GM21390 (cell line): ENCODE data around the gene PARD3.
"Not testable (repeated sequence)": the region's sequence is repeated elsewhere in the genome, so short reads cannot be mapped to it uniquely, and the experiment has no call there.

Source experiments
- ATAC-seq: cut with Tn5 transposase; IDR thresholded peaks from one replicate; pipeline ENCODE4 v1.9.1; 2021; ENCODE audit not compliant: unreplicated experiment

Gene PARD3

DNA sequence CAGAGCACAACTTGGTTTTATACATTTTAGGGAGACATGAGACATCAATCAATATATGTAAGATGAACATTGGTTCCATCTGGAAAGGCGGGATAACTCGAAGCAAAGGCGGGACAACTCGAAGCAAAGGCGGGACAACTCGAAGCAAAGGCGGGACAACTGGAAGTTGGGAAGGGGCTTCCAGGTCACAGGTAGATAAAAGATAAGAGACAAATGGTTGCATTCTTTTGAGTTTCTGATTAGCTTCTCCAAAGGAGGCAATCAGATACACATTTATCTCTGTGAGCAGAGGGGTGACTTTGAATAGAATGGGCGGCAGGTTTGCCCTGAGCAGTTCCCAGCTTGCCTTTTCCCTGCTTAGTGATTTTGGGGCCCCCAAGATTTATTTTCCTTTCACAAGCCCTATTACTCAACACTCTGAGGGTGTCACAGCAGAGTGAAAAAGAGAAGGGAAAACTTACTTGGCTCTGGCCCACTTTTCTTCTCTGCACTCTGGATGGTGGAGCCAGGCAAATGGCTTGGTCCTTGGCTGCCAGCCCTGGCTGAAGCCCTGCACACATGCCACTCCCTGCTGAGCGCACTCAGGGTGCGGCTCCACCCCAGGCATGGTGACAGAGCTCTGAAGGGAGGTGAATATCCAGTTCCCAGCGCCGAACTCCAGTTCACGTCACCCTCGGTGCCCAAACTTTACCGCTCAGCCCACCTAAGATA, 46.7 kb downstream of the PARD3 start:
- no peak for ATAC-seq

DNA sequence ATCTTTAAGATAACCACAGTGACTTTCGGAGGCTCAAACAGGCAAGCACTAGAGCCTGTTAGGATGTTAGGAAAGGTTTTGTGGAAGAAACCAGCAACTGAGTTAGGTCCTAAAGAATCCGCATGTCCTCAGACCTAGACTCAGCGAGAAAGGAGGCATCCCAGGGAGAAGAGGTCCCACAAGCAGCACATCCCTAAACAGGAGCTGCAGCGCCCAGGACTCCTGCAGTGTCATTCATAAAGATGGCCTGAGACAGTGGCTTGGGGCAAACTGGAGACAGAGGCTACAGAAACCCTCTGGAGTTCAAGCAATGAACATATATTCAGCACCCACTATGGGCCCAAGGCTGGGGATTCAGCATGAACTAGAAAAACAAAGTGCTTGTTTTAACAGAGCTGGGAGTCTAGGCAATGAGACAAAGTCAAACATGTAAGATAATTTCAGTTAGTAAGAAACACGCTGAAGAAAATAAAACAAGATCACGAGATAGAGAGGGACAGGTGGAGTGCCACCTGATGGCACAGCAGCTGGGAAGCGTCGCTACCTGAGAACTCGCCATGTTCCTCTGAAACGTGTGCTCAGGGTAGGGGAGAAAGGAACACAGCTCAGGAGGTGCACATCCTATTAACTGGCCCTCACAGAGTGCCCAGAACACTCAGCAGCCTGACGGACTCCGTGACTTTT, 48.1 kb downstream of the PARD3 start:
- no peak for ATAC-seq

DNA sequence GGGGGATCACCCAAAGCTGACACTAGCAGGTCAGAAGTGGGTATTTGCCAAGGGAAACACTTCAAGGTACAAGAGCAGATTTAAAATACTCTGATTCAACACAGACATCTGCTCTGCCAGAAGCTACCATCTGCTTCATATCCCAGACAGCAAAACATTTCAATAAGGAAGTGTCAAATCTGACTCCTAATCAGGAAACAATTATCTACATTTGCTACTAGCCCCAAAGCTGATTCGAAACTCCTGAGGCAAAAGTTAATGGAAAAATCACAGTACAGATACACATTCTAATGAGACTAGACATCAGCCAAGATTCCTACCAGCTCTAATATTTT, 48.9 kb downstream of the PARD3 start:
- no peak for ATAC-seq

DNA sequence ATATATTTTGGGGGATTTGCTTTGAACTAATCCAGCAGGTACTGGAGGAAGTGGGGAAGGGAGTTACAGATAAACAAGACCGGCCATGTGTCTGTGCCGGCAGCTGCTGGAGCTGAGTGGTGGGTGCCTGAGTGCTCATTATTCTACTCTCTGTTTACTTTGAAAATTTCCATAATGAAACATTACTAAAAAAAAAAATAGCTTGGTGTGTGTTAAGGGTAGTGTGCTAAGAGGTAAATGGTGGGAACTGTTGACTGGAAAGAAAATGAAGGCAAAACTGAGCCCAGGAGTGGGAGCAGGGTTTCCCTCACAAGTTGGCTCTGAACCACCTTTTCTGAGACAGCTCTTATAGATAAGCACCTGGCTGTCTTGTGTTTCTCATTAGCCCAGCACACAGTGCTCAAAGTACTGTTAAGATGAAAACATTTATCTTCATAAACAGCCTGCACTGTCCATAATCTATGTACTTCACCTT, 50.6 kb downstream of the PARD3 start:
- no peak for ATAC-seq

DNA sequence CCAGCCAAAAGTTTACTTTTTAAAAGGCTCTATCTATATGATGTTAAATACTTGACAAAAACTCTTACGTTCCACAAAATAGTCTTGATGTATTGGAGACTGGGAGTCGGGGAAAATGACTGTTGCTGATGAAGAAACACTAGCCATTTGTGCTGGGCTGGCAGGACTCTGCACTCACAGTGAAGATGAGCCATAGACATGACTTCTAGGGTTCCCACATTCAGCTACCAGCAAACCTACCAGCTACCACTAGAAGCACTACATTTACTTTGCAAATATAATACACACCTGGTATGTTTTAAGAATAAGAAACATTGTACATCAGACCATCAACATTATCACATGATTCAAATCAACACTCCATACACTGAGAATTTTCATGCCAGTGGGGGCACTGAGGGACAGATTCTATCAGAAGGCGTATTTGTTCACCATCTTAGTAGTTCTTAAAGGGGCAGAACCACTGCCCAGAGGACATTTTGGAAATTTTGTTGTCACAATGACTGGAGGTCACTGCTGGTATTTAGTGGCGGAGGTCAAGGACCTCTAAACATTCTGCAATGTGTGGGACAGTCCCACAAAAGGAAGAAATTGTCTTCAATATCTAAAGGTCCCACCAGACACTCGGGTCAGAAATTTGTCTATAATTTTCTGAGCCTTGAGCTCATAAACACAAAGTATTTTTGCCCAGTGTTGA, 52.3 kb downstream of the PARD3 start:
- ATAC-seq = no peak

DNA sequence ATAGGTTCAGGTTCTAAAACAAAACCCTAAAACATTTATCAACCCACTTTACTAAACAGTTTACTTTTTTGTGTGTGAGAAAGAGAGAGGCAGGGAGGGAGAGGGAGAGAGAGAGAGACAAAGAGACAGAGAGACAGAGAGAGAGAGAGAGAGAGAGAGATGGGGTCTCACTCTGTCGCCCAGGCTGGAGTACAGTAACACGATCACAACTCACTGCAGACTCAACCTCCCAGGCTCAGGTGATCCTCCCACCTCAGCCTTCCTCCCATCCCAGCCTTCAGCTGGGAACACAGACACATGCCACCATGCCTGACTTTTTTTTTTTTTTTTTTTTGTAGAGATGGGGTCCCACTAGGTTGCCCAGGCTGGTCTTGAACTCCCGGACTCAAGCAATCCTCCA, 52.9 kb downstream of the PARD3 start:
- ATAC-seq = no peak

DNA sequence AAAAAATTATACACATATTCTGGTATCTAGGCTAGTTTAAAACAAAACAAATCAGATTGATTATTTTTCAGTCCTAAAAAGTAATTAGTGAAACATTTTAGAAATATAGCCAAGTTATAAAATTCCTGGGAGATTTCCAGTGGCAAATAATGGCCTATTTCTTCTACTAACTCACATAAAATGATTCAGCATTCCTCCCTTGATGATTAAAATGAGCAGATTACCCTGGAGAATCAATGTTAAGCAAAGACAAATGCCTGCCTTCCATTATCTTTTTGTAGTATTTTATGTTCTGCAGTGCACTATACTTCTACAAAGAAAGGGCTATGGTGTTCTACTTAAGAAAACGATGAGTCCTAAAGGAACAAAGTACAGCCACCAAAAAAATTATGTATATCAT, 53.6 kb downstream of the PARD3 start:
- ATAC-seq = no peak

DNA sequence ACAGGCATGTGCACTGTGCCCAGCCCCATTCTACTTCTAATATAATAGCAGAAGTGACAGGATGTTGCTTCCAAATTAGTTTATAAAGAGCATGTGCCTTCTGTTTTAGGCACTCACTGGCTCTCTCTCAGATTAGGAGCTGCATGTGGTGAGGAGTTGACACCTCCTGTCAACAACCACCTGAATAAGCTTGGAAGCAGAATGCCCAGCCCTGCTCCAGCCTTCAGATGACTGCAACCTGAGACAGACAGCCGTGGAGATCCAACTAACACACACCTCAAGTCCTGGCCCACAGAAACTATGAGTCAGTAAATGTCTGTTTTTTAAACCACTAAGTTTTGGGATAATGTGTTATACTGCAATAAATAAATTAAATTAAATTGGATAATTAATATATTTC, 54.5 kb downstream of the PARD3 start:
- no peak for ATAC-seq

DNA sequence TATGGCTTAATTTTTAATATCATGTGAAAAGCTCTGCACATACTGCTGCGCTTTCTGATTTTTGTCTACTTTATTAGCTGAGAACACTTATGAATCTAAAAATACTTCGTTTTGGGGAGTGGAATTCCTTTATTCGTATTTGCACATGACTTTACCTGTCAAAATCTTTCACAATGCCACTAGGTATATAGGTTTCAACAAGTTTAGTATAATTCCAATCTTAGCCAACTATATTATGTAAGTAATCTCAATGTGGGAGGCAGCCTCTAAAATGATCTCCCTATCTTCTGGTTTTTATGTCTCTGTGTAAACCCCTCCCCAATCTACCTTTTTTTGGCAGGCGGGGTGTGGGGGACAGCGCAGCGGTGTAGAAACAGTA, 55.3 kb downstream of the PARD3 start:
- ATAC-seq = no peak

DNA sequence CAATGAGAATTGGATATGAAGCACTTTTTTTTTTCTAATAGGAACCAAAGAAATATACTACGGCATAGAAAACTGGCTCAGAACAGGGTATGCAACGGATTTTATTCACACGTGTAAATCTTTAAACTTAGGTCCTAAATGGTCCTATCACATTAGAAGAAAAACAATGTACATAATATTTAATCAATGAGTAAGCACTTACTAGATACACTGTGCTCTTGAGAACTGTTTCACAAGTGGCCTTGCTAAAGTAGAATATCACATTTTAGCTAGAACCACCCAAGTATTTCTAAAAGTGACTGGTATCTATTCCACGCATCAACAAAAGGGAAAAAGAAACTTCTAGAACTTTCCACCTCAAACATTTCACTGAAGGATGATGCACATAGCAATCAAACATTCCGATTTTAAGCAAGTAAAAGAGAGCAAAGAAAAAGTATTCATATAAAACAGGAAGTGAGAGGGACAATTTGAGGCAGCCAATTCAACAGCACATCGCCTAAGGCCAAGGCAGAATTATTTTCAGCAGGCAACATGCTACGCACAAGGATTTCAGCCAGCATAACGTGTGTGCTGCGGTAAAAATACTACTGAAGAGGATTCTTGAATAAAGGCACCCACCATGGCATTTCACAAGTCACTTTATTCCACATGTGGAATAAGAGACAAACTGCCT, 55.8 kb downstream of the PARD3 start:
- no peak for ATAC-seq

DNA sequence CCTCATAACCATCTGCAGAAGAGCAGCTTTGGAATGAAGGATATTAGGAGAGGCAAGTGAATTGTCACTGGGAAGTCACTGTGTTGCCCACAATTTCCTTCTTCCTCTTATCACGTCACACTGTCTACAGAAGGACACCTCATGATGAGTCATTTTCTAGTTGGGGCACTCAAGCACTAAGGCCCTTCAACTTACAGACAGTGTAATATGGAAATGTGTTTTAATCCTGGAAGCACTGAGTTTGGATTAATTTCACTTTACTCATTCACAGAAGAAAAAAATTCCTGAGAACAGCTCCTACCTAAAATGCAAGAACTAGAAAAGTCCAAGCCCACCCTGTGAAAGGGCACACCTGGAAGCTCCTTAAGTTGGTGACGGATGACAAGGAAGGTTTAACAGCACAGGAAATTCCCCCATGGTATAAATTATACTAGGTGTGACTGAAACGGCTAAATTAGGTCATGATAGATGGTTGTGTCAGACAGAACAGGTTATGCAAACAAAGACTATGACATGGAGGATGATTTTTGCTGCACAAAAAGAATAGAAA, 56.6 kb downstream of the PARD3 start:
- peak; percentile 56 for ATAC-seq

DNA sequence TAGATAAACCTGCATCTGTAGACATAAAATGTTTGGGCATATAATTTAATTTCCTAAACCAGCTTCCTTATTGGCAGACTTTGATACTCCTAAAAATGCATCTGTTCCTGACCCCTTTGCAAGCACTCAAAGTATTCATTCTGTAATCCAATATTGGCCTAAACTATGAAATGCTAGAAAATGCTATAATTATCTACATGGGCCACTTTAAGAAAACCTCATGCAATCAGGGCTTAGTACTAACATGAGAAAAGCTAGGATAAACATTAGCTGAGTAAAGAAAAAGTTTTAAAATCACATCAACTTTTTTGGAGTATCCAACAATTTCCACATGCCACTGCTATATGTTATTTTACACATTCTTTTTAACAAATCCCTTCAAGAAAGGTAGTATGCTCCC, 57.2 kb downstream of the PARD3 start:
- ATAC-seq = no peak

DNA sequence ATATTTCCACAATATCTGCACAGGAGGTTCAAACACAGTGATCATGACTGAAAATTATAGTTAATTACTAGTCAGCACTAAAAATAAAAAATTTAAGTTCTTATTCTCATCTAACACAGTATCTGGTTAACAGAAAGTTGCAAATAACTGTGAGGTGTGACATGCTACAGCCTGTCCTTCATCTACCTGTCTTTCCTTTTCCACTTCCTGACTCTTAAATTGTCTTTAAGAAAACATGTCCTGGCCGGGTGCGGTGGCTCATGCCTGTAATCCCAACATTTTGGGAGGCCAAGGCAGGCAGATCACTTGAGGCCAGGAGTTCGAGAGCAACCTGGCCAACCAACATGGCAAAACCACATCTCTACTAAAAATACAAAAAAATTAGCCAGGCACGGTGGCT, 57.9 kb downstream of the PARD3 start:
- ATAC-seq = not testable (repeated sequence)

DNA sequence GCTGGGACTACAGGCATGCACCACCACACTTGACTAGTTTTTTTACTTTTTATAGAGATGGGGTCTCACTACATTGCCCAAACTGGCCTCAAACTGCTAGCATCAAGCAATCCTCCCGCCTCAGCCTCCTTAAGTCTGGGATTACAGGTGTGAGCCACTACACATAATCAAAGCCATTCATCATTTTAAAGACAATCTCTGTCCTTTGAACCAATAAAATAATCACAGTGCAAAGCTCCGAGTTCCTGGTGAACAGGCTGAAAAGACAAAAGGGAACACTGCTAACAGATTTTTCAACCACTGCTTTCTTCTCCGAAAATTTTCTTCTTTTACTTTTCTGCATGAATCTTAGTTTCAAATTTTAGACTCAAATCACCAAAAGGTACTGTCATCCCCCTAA, 58.5 kb downstream of the PARD3 start:
- ATAC-seq = no peak

DNA sequence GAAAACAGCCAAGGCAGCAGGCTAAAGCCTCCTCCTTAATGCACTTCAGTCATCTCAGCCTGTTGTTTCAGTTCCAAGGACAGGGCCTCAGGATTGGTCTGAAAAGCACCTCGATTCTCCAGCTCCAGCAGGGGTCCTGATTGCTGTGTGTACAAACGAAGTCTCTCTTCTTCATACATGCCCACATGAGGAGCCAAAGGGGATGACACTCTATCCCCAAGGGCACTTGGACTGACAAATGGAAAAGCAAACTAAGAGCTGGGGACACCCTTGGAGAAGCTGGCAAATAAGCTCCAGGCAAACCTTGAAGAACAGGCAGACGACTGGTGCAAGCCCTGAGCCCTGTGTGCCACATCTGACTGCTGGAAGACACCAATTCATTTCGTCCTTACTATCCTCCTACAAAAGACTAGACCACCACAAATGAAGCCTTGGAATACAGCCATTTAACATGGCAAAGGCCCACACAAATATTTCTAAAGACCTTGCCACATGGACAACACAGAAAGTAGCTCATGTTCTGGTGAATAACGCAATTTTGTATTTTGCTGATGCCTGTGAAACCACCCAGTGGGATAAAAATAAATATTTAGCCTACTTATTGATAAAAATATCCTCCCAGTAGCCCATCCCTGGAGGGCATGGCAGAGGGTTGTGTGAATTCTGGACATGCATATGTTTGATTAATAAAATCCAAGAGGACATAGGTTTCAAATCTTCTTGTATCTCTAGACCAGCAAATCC, 61.9 kb downstream of the PARD3 start:
- ATAC-seq = no peak

DNA sequence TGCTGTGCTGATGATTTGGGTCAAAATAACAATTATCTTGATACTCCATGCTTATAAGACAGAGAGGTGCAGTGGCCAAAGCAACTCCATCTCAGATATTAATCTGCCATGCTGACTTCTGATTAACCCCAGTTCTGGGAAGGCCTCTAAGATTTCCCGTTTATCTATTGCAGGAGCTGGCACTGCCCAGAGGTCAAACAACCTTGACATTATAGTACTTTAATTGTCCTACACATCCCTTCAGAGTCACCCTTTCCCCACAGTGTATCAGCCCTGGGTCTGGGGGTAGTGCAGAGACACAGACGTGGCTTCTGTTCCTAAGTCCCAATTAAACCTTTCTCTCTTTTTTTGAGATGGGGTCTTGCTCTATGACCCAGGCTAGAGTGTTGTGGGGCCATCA, 63.8 kb downstream of the PARD3 start:
- no peak for ATAC-seq

DNA sequence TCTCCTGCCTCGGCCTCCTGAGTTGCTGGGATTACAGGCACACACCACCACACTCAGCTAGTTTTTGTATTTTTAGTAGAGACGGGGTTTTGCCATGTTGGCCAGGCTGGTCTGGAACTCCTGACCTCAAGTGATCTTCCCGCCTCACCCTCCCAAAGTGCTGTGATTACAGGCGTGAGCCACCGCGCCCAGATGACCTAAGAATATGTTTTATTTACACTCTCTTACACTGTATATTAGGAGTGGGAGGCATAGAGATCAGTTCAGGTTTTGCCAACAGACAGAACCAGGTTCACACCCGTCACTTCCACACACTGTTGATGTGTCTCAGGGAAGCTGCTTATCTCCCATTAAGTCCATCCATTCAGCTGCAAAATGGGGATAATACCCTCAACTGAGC, 64.3 kb downstream of the PARD3 start:
- ATAC-seq = not testable (repeated sequence)

DNA sequence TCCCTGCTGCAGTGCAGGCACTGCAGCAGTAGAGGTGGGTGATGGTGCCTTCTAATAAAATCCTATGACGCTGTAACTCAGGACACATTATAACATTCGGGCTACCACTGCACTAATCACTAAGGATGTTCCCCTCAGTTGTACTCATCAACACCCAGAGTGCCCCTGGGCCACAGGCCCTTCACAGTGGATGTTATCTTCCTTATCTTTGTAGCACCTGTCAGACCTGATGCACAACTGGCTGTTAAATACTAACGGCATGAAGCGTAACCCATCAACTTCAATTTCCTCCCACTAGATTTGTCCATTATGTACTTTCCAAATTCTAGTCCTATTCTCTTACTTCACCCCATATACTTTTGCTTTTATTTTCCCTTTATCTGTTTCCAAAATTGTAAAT, 66.3 kb downstream of the PARD3 start:
- no peak for ATAC-seq

DNA sequence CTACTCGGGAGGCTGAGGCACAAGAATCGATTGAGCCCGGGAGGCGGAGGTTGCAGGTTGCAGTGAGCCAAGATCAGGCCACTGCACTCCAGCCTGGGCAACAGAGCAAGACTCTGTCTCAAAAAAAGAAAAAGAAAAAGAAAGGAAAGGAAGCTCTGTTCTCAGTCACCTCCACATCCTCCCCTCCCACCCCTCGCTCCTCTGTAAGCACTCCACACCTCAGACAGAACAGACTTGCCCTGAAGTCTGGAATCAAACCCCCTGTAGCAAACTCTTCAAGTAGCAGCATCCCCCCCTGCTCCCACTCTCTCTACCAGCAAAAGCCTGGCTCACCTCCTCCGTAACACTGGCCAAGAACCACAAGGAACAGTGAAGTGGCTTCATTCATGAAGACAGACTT, 66.7 kb downstream of the PARD3 start:
- ATAC-seq = no peak

DNA sequence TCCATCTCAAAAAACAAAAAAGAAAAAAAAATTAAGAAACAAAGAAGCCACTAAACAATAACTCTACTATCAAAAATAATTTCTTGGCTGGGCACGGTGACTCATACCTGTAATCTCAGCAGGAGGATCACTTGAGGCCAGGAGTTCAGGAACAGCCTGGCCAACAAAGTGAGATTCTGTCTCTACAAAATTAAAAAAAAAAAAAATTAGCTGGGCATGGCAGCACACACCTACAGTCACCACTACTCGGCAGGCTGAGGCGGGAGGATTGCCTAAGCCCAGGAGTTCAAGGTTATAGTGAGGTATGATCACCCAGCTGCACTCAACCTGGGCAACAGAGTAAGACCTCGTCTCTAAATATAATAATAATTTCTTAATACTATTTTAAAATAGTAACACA, 69.0 kb downstream of the PARD3 start:
- no peak for ATAC-seq

DNA sequence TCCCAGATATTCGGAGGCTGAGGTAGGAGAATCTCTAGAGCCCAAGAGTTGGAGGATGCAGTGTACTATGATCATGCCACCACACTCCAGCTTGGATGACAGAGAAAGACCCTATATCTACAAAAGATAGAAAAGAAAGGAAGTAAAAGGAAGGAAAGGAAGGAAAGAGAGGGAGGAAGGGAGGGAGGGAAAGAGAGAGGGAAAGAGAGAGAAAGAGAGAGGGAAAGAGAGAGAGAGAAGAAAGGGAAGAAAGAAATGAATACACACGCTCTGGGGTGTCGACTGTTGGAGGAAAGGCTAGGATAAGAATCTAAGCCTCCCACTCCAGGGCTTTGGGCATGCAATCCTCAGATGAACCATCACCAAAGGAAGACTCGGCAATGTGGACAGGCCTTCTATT, 69.9 kb downstream of the PARD3 start:
- no peak for ATAC-seq
